C4-2B (cell line): ENCODE data around the gene CDC42SE1.

ENCODE experiments used
- ZFX ChIP-seq: fragments of 450-650 bp; IDR thresholded peaks from 2 replicates; pipeline ENCODE4 v1.6.1; 2017
- TF ChIP-seq, protein P1 (sequence below): fragments of 450-650 bp; conservative IDR thresholded peaks from 2 replicates; pipeline ENCODE4 v1.5.1; 2017; ENCODE audit warnings: mild to moderate bottlenecking

DNA sequence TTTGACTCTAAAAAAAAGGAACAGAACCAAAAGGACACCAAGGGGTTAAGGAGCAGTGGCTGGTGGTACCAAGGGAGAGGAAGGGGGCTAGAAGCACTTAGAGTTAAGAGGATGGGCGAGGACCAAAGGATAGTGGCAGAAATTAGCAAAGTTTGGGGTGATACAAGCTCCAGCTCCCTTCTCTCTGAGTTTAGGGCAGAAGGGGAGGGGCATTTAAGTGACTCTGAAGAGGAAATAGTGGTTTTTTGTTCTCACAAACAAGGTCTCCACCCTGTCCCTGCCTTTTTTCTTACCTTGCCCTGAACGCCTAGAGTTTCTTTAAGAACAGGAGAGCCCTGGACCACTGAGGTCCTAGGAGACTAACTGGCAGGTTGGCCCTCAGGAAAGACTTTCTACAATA is 3.3 kb downstream of the CDC42SE1 start:
- TF ChIP-seq, protein P1, sequence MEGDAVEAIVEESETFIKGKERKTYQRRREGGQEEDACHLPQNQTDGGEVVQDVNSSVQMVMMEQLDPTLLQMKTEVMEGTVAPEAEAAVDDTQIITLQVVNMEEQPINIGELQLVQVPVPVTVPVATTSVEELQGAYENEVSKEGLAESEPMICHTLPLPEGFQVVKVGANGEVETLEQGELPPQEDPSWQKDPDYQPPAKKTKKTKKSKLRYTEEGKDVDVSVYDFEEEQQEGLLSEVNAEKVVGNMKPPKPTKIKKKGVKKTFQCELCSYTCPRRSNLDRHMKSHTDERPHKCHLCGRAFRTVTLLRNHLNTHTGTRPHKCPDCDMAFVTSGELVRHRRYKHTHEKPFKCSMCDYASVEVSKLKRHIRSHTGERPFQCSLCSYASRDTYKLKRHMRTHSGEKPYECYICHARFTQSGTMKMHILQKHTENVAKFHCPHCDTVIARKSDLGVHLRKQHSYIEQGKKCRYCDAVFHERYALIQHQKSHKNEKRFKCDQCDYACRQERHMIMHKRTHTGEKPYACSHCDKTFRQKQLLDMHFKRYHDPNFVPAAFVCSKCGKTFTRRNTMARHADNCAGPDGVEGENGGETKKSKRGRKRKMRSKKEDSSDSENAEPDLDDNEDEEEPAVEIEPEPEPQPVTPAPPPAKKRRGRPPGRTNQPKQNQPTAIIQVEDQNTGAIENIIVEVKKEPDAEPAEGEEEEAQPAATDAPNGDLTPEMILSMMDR, result no peak
- TF ChIP-seq ZFX, result no peak
